Mucosa of descending colon (tissue), 3 donors: ENCODE measurements around the gene UNC79. TPM values are rescaled to one million over a fixed set of nuclear protein-coding genes. Genes with fewer than 3 reads are reported as not detected.

Experiments
- ATAC-seq: fragments of 200-7000 bp; cut with Tn5 transposase; one replicate; pipeline ENCODE4 v1.9.1; 2020; ENCODE audit warnings: mild to moderate bottlenecking, moderate library complexity
- DNase-seq, 3 donors: peaks; one replicate each; pipeline ENCODE4 v3.0.0-alpha.2; 2020
- H3K36me3 ChIP-seq: fragments of 200-600 bp; one replicate; pipeline ENCODE4 v1.8.0; 2021; ENCODE audit warnings: low read depth, mild to moderate bottlenecking
- H3K4me1 ChIP-seq: fragments of 200-600 bp; one replicate; pipeline ENCODE4 v1.8.0; 2021; ENCODE audit warnings: low read depth, mild to moderate bottlenecking
- H3K4me3 ChIP-seq: fragments of 200-600 bp; one replicate; pipeline ENCODE4 v1.8.0; 2021; ENCODE audit warnings: mild to moderate bottlenecking
- H3K9me3 ChIP-seq: fragments of 200-600 bp; one replicate; pipeline ENCODE4 v1.8.0; 2021; ENCODE audit warnings: mild to moderate bottlenecking
- CTCF ChIP-seq: fragments of 200-600 bp; IDR thresholded peaks from one replicate; pipeline ENCODE4 v1.8.0; 2022; ENCODE audit warnings: antibody characterized with exemption, mild to moderate bottlenecking
- intact Hi-C, 2 donors: fragments of 100-400 bp; cut with DNase I in 1 of 2; cut with micrococcal nuclease in 1 of 2; formaldehyde crosslinking; loops; one replicate each; pipeline versions ENCODE4 v1.11.0 to v1.11.1; 2022; cut with DNase I, micrococcal nuclease
- total RNA-seq, 3 donors: library from RNA; stranded (reverse); fragmentation: NEBNext Ultra II Directional in 2 of 3; extraction: Animal tissue kit (Norgen Biotek cat#: 25700) in 2 of 3; gene quantifications; one replicate each; pipeline versions ENCODE4 v1.2.1 to v1.2.4, GENCODE V29; 2021 to 2023
- donor health status: DM: no; HTN: no; CAD: no; lungs with moderate emphysema.
- donor health status: DM: no; HTN: no; CAD: no.
- donor health status: DM: no; HTN: yes; CAD: no.

UNC79 gene
- total RNA-seq, 3 donors from 2014 or later, result 0.09 to 0.89 (median 0.12) TPM

- H3K4me3 ChIP-seq, result no peak overlapping the region
- no peak for ATAC-seq
- H3K9me3 ChIP-seq, result no peaks in the 10 kb centered on the region
- no peaks in the 10 kb centered on the region for H3K4me1 ChIP-seq
- H3K36me3 ChIP-seq, result no peaks in the 10 kb centered on the region
- intact Hi-C loops, result no loop called here
- no peak for DNase-seq
- TF ChIP-seq CTCF, result no peak
These were observed 283.1 kb downstream of the UNC79 start for GRCh38 chr14:93713726-93714405.

GRCh38 chr14:93714605-93715004 lies 283.9 kb downstream of the UNC79 start:
- no peak for ATAC-seq
- no peak for DNase-seq
- intact Hi-C loops, result no loop called here
- H3K36me3 ChIP-seq, result no peaks in the 10 kb centered on the region
- no peak for TF ChIP-seq CTCF
- no peaks in the 10 kb centered on the region for H3K4me1 ChIP-seq
- H3K4me3 ChIP-seq, result no peak overlapping the region
- no peaks in the 10 kb centered on the region for H3K9me3 ChIP-seq

- Histone ChIP-seq H3K4me1 (no peaks in the 10 kb centered on the region), H3K36me3 (no peaks in the 10 kb centered on the region), H3K4me3 (no peak overlapping the region), H3K9me3 (no peaks in the 10 kb centered on the region)
- DNase-seq, result peak in 1 of 3 donors; percentile 29
- ATAC-seq, result no peak
- intact Hi-C loops, result no loop called here
- TF ChIP-seq CTCF, result no peak
These were observed 284.7 kb downstream of the UNC79 start for GRCh38 chr14:93715279-93715927.

- ATAC-seq, result no peak
These were observed 285.4 kb downstream of the UNC79 start for GRCh38 chr14:93716002-93716745.

More at GRCh38 chr14:93716002-93716745, 285.4 kb downstream of the UNC79 start:
- H3K4me3 ChIP-seq, result no peak overlapping the region
- H3K36me3 ChIP-seq, result no peaks in the 10 kb centered on the region
- H3K4me1 ChIP-seq, result no peaks in the 10 kb centered on the region
- no peaks in the 10 kb centered on the region for H3K9me3 ChIP-seq
- no peak for DNase-seq
- intact Hi-C loops, result no loop called here
- no peak for TF ChIP-seq CTCF
